Left hindlimb (tissue), 1 donor: ENCODE data around the gene RNF11.
"Not testable (repeated sequence)": the region's sequence is repeated elsewhere in the genome, so short reads cannot be mapped to it uniquely, and the experiment has no call there.

Experiments used
- DNase-seq: peaks from one replicate; pipeline ENCODE4 v3.0.0-alpha.2; 2018

Gene RNF11, protein sequence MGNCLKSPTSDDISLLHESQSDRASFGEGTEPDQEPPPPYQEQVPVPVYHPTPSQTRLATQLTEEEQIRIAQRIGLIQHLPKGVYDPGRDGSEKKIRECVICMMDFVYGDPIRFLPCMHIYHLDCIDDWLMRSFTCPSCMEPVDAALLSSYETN

DNA sequence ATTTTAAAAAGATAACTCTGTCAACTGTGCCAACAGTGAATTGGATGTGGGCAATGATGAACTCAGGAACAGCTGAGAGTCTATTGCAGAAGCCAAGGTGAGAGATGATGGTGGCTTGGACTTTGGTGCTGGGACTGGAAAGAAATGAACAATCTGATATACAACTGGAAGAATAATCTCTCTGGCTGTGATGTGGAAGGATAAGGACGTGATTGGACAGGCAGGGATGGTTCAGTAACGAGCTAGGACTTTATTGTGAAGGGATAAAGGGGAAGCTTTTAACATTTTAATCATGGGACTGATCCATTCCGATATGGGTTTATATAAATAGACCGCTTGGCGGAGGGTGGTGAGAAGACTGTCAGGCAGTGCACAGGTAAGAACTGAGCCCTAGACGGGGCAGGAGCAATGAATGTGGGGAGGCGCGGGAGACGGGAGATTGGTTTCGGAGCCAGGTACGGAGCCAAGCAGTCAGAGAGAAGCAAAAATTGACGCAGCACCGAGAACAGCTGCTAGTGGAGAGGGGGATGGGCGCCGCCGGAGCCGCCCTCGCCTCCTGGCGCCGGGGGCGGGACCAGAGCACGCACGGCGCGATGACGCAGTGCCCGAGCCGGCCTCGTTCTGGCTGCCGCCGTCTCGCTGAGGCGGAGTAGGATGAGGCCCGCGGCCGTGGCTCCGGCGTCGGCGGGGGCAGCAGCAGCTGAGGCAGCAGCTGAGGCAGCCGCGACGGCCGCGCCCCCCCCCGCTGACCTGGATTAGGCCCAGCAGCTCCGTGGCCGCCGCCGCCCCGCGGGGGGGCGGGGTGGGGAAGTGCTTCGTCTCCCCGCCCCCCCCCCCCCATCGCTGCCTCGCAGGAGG lies at the start of gene RNF11:
Gene RNF11 (plus strand): TSS at position 601 of the 858 bp plus-strand sequence. CDS start 484 bp downstream, outside the sequence.
- peak; percentile 95 for DNase-seq

- DNase-seq = no peak
Observed at GRCh38 chr1:51188230-51188629, 47.8 kb upstream of the RNF11 start.

- no peak for DNase-seq
Observed at GRCh38 chr1:51189421-51190073, 46.5 kb upstream of the RNF11 start.

DNA sequence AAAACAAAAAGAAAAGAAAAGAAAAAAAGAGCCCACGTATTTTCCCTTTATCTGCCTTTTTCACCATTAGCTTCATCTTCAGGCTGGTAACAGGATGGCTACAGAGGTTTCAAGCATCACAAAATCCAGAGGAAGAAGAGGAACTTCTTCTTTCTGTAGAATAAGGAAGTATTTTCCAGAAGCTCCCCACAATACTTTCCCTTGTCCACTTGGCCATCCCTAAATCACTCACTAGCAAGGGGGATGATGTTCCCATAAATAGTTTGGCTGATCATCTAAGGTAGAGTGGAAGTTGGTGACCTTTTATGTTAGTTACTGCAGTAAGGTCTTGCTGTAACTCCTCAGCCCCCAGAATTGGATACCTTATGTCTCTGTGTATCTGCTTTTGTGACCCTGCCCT lies 45.1 kb upstream of the RNF11 start:
- DNase-seq = no peak

GRCh38 chr1:51192213-51192843 lies 43.7 kb upstream of the RNF11 start:
- peak; percentile 43 for DNase-seq

DNA sequence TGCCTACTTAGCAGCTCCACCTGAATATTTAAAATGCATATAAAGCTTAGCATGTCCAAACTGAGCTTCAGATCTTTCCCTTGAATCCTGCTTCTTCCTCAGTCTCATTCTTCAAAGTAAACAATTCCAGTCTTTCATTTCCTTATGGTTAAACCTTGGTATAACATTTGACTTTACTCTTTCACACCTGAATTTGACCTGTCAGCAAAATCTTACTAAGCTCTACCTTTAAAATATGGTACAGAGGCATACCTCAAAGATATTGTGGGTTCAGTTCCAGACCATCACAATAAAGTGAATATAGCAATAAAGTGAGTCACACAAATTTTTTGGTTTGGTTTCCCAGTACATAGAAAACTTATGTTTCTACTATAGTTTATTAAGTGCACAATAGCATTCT lies 42.5 kb upstream of the RNF11 start:
- no peak for DNase-seq

DNA sequence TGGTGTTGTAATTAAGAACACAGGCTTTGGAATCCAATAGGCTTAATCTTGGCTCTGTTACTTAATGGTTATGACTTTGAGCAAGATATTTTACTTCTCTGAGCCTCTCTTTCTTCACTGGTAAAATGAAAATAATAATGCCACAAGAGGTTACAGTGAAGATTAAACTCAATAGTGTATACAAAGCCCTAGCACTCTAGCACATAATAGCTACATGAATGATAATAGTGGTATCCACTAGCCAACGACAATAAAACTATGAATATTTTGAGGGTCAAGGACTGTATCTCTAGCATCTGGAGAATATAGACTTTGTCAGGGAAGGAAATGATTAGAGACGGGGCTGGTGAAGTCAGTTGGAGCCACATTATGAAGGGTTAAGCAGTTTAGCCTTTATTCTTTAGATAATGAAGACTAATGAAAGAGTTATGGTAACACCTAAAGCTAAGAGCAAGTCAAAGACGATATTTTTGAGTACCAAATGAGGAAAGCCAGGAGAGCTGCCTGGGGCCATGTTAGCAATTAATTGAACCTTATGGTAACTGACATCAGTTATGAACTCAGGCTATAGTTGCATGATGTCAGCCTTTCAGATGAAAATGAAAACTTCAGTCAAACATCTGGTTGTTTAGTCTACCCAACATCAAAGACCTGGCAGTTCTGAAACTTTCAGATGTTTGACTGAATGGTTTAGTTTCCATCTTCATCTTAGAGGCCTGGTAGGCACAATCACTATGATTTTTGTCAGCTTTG lies 32.8 kb upstream of the RNF11 start:
- no peak for DNase-seq

DNA sequence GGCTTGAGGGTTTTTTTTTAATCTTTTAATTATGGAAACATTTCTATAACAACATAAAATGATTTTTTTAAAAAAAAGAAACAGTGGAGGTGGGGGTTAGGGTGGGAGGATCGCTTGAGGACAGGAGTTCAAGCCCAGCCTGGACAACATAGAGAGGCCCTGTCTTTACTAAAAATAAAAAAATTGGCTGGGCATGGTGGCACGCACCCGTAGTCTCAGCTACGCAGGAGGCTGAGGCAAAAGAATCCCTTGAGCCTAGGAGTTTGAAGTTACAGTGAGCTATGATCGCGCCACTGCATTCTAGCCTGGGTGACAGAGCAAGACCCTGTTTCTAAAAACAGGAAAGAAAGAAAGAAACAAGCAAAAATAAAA lies 32.2 kb upstream of the RNF11 start:
- DNase-seq = no peak

GRCh38 chr1:51210055-51210454 lies 26.0 kb upstream of the RNF11 start:
- no peak for DNase-seq

DNA sequence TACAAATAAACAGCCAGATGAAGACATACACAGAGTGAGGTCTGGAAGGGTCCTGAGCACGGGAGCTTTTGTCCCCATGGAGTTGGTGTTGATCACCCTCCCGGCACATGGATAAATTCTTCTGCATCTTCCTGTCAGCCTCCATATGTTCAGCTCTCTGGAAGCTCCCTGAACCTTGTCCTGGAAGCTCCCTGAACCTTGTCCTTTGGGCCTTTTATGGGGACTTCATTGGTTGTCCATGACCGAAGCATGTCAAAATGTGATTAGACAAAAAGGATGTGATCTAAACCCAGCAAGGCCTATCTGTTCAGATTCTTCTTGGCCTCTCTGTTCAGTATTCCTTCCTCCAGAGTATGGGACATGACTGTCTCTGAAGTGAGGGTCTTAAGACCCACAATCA lies 25.4 kb upstream of the RNF11 start:
- DNase-seq = no peak

DNA sequence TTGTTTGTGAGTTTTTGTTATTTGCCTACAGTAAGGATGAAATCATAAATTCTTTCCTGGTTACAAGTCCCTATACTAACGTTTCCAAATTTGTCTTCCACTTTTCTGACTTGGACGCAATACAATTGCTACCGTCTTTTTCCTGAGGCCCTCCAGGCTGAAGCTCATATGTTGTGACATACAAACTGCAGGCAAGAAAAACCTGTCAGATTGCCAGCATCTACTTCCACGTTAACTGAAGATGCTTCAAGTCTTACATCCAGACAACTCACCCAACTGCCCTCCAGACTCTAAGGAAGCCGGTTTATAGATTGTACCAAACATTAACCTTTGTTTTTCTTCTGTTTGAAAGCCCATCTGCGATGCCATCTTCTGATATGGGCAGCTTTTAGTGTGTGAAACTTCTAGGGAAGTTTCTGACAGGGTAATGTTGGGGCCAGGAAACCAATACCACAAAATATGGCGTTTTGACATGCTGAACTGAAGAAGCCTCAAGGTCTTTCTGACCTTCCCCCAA lies 21.4 kb upstream of the RNF11 start:
- no peak for DNase-seq

DNA sequence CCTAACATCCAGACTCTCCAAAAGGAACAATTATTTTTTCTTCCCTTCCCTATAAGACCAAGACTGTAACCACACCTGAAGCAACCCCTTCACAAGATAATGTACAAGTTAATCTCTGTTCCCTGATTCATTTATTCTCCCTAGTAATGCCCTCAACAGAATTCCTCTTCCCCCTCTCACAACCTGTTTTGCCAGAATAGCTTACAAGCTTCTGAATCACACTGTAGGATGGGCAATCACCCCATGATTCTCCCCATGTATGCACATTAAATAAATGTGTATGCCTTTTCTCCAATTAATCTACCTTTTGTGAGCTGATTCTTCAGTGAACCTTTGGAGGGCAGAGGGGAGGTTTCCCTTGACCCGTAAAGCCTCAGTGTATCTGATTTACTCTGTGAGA lies 20.9 kb upstream of the RNF11 start:
- DNase-seq = no peak

GRCh38 chr1:51216631-51217030 lies 19.4 kb upstream of the RNF11 start:
- no peak for DNase-seq

- no peak for DNase-seq
Observed at GRCh38 chr1:51217101-51217500, 19.0 kb upstream of the RNF11 start.

GRCh38 chr1:51218570-51218969 lies 17.5 kb upstream of the RNF11 start:
- no peak for DNase-seq

DNA sequence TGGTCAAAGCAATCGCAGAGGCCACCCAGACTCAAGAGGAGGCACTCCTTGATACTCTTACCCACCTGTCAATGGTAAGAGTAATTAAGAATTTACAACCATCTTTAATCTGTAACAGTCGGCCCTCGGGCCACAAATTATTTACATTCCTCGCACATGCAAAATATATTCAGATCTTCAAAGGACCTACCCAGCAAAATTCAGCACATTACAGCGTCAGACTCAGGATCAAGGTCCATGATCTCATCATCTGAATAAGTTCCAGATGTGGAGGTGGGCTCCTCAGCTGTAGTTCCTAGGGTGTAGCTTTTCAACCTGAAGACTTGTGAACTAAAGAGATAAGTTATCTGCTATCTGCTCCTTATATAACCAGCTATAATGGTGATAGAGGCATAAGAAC lies 17.1 kb upstream of the RNF11 start:
- no peak for DNase-seq

- DNase-seq = not testable (repeated sequence)
Observed at GRCh38 chr1:51221529-51221928, 14.5 kb upstream of the RNF11 start.

DNA sequence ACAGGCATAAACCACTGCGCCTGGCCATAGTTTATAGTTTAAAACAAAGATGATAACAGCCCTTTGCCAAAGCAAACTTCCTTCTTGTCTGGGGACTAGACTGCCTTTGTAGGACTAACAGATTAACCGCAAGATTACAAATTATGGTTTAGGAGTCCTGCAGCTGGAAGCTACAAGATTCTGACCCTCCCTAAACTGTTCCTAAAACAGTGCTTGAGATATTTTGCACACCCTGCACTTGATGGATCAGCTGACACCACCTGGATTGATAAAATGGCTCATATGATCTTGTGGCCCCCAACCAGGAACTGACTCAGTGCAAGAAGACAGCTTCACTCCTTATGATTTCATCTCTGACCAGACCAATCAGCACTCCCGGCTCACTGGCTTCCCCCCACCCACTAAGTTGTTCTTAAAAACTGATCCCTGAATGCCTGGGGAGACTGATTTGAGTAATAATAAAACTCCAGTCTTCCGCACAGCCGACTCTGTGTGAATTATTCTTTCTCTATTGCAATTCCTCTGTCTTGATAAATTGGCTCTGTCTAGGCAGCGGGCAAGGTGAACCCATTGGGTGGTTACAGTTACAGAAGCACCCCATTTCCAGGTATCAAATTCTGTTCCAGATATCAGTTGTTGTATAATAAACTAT lies 13.8 kb upstream of the RNF11 start:
- DNase-seq = no peak

- no peak for DNase-seq
Observed at GRCh38 chr1:51222809-51223208, 13.3 kb upstream of the RNF11 start.

DNA sequence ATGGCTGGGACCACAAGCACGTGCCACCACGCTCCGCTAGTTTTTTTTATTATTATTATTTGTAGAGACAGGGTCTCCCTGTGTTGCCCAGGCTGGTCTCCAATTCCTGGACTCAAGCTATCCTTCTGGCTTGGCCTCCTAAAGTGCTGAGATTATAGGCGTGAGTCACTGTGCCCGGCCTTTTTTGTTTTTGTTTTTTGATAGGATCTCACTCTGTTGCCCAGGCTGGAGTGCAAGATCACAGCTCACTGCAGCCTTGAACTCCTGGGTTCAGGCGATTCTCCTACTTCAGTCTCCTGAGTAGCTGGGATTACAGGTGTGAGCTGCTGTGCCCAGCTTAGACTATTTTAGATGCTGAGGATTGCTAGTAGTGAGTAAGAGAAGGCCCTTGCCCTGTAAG lies 11.8 kb upstream of the RNF11 start:
- DNase-seq = no peak

DNA sequence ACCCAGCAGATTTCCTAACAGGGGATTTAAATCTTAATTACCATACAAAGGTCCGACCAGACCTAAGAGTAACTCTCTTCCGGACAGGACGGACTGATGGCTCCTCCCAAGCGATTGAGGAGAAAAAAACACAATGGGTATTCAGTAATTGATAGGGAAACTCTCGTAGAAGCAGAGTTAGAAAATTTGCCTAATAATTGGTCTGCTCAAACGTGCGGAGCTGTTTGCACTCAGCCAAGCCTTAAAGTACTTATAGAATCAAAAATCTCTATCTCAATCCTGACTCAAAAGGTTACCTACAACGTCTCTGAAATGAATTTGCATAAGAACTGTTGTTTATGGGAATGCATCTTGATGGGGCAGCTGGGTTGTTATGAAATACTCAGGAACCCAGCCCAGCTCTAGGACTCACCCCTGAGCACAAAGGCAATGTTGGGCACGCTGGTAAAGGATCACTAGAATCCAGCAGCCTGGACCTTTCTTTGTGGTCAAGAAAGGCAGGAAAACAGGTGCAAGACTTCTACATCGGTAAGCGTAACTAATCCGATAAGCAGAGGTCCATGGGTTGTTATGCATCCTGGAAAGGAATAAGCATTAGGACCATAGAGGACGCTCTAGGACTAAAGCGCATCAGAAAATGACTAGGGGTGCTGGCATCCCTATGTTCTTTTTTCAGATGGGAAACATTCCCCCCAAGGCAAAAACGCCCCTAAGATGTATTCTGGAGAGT lies 8.7 kb upstream of the RNF11 start:
- DNase-seq = not testable (repeated sequence)
